Measurements from ENCODE around the gene RNF38.
"Not testable (repeated sequence)": the region's sequence is repeated elsewhere in the genome, so short reads cannot be mapped to it uniquely, and the experiment has no call there.

- TF ChIP-seq POLR2A, CTCF (IDR thresholded peaks at IDR 0.05): not testable (repeated sequence)
Observed at GRCh38 chr9:36411410-36411809, 11.3 kb upstream of the RNF38 start.
